ENCODE results near the gene SLC17A1.

DNA sequence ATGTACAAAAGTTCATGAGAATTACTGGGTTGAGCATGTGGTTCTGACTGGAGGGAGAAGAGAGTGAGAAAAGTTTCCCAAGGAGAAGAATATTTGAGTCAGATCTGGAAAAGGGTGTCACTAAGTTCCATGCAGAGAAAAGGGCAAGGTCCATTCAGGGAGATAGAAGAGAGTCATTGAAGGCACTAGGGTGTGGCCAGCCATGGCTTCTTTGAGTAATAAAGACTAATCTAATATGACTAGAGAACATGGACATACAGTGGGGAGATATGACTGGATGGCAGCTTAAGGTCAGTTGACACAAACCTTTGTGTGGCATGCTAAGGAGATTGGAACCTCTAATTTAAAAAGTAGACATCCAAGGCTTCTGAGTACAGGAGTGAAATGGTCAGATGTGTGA, 88.0 kb downstream of the SLC17A1 start:
- TF ChIP-seq EP300 (IDR thresholded peaks at IDR 0.05; ENCODE audit: borderline replicate concordance) (no peak), YY1 (IDR thresholded peaks at IDR 0.05; ENCODE audit: low read depth) (no peak), CREB1 (IDR thresholded peaks at IDR 0.05; ENCODE audit: low read depth) (no peak)
- TF ChIP-seq, protein P1, sequence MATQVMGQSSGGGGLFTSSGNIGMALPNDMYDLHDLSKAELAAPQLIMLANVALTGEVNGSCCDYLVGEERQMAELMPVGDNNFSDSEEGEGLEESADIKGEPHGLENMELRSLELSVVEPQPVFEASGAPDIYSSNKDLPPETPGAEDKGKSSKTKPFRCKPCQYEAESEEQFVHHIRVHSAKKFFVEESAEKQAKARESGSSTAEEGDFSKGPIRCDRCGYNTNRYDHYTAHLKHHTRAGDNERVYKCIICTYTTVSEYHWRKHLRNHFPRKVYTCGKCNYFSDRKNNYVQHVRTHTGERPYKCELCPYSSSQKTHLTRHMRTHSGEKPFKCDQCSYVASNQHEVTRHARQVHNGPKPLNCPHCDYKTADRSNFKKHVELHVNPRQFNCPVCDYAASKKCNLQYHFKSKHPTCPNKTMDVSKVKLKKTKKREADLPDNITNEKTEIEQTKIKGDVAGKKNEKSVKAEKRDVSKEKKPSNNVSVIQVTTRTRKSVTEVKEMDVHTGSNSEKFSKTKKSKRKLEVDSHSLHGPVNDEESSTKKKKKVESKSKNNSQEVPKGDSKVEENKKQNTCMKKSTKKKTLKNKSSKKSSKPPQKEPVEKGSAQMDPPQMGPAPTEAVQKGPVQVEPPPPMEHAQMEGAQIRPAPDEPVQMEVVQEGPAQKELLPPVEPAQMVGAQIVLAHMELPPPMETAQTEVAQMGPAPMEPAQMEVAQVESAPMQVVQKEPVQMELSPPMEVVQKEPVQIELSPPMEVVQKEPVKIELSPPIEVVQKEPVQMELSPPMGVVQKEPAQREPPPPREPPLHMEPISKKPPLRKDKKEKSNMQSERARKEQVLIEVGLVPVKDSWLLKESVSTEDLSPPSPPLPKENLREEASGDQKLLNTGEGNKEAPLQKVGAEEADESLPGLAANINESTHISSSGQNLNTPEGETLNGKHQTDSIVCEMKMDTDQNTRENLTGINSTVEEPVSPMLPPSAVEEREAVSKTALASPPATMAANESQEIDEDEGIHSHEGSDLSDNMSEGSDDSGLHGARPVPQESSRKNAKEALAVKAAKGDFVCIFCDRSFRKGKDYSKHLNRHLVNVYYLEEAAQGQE (IDR thresholded peaks at IDR 0.05; ENCODE audit: low read depth), result no peak
